Posterior cingulate gyrus (tissue), 11 donors: Measurements from ENCODE around the gene CCIN.
A peak's percentile ranks its signal among the peaks of the same experiment; 100 is the strongest.

Experiments
- DNase-seq, 10 donors: peaks; one replicate each; pipeline versions ENCODE4 v3.0.0 to v3.0.0-alpha.2; 2020 to 2021; ENCODE audit warnings: mixed read lengths in 3 of 10
- intact Hi-C: fragments of 100-400 bp; cut with DNase I; formaldehyde crosslinking; loops from one replicate; pipeline ENCODE4 v1.15.1; 2023

The CCIN gene

DNA sequence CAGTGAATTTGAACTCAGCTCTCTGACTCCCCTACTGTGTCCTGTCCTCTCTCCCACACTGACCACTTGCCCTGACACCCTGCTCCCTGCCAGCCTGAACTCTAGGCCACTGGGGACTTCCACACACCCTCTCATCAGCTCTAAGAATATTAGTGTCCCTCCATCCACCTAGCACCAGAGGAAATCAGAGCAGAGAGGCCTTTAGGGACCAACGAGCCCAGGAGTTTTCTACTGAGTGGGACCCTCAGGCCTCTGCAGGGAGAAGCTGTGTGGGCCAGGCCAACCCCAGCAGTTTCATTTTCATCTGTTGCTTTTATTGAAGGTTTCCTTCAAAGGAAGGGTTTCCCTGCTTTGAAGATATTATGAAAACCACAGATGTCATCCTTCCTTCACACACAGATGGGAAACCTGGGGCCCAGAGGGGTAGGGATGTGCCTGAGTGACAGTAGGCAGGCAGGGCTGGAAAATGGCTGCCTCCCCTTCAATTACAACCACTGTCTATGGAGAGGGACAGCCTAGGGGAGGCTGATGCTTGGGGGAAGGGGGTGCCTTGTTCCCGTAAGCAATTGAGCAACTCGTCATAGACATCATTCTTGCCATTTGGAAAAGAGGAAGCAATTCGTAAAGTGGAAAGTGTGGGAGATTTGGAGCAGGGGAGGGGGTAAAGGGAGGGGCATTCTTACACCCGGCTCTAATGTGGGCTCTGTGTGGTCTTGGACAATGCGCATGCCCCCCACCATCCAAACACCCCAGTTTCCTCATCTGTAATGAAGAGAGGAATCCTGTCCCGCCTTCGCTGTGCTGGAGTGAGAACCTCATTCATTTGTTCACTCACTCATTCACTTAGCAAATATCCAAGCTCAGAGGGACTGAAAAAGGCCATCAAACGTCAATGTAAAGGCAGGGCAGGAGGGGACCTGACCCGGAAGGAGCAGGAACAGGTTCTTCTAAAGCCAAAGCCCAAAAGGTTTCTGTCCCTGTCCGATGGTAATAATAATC lies 28.8 kb upstream of the CCIN start:
- peak in 1 of 10 donors; percentile 24 for DNase-seq
- intact Hi-C loops = no loop called here

DNA sequence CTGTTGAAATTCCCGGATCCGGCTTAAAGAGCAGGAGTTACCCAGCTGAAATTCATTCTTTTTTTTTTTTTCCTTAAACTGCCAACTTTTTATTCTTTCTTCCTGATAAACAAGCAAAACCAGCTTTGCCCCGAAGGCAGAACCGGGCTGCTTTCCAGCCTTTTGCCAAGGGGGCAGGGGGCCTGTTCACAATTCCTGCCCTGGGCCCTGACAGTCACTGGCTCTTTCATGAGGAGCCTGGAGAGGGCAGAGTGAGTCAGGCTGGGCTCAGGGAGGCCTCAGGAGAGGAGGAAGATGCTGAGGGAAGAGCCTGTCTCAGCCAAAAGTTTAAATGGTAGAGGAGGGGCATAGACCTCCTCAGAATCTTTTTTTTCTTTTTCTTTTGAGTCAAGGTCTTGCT lies 27.9 kb upstream of the CCIN start:
- intact Hi-C loops = no loop called here
- DNase-seq = peak in 4 of 10 donors; percentile 35 to 88 (median 62)

DNA sequence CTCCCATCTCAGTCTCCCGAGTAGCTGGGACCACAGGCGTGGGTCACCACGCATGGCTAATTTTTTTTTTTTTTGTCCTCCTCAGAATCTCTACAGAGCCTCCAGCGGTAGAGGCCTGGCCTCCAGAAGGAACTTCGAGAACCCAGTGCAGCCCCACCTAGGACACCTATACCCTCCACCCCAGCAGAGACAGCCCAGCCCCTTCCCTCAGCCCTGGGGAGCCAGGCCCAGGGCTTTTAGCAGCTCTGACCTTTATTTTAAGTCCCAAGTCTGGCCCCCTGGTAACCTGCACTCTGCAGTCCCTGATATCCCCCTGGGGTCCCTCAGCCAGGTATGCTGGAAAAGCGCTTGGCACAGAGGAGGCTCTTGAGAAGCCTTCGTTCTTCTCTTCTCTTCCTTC lies 27.4 kb upstream of the CCIN start:
- no peak for DNase-seq
- intact Hi-C loops = no loop called here

DNA sequence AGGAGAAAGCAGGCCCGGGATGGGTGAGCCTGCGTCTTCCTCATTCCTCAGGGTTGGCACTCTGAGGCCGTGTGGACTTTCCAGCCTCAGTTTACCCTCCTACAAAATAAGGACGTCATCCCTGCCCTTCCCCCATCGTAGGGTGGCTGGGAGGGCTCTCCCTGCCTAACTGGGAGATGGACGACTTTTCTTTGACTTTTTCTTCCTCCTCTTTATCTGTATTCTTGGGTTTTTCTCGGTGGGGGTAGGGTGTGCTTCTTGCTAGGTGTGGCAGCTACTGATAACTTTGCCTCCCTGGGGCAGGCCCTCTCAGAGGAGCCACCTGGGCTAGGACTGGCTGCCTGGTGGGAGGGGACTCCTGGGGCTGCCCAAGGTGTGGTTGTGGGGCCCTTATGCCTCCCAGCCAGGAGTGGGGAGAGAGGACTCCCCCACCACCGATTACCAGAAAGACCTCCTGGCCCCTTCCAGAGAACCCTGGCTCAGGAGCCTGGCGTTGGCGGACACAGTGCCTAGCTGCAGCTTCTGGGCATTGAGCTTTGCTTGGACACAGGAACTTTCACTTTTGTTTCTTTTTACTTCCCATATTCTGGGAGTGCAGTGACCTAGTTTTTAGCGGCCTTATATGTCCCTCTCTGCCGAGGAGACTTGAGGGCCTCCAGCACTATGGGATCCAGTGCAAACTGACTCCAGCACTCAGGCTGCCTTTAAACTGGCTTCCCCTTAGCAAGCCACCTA lies 26.5 kb upstream of the CCIN start:
- peak in 2 of 10 donors; percentile 41 to 83 for DNase-seq
- intact Hi-C loops = no loop called here

DNA sequence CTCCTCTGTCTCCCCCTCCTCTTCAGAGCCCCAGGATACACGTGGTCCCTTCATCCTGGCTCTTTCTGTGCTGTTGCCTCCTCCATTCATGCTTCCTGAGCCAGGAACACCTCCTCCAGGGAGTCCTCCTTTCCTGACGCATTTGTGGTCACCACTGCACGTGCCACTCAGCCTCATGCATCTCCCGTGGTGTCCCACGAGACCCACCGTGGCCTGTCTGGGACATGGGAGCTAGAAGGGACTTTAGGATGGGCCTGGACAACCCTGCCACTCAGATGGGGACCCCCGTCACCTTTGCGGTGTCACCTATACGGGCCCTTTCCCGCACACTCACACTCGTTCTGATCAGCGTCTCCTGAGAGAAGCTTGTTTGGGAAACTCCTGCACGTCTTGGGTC lies 25.9 kb upstream of the CCIN start:
- peak in 1 of 10 donors; percentile 68 for DNase-seq
- intact Hi-C loops = no loop called here

DNA sequence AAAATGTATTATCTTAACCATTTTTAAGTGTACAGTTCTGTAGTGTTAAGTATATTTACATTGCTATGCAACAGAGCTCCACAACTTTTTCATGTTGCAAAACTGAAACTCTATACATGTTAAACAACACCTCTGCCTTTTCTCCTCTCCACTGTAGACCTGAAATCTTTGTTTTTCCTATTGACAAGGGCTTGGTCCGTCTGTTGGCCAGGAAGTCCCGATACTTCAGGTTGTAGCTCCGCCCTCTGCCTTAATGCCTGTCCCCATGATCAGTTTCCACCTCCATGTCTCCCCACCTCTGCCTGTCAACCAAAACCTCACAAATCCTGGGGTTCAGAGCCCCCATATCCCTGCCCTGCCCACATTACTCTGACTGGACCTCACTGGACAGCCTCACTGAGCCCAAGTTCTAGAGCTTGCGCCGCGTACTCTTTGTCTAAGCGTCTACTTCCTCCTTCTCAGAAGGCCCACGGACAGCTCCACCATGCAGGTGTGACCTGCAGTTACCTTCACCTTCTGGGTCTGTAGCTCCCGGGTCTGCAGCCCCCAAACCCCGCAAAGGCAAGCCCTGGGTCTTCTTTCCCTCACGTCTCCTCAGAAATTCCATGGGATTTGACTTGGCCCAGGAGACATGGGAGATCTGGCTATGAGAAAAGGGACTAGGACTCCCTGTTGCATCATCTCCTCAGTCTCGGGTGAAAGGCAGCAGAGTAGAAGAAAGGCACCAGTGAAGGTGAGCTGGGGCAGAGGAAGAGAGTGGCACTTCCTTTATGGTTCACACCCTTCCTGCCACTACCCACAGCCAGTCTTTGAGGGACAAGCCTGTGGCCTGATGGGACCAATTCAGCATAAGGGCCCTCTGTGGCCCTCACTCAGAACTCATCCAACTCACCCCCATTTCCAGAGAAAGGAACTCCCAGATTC lies 24.6 kb upstream of the CCIN start:
- intact Hi-C loops = no loop called here

DNA sequence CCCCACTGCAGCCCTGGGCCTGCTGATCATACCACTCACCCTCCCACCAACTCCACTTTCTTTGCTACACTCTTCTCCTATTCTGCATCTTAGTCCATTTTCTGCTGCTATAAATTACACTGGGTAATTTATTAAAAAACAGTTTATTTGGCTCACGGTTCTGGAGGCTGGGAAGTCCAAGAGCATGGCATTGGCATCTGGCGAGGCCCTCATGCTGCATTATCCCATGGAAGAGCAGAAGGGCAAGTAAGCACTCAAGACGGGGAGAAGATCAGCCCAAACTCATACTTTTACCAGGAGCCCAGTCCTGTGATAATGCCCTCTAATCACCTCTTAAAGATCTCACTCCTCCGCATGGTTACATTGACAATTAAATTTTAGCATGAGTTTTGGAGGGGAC lies 23.2 kb upstream of the CCIN start:
- DNase-seq = no peak
- intact Hi-C loops = no loop called here

More for the DNA sequence above, 24.6 kb upstream of the CCIN start:
- peak in 3 of 10 donors; percentile 11 to 37 (median 12) for DNase-seq

DNA sequence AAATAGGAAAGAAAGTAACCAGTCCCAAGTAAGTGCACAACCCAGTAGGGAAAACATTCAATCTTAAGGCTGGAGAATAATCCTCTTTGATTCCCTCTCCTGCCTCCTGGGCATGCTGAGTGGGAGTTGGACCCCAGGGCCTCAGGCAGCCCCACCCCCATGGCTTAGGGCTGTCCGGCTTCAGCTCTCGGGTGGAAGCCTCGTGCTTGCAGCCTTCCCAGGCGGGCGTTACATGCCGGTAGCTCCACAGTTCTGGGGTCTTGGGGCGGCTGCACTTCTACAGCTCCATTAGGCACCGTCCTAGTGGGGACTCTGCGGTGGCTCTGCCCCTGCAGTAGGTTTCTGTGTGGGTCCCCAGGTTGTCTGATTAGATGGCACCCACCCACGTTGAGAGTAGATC lies 22.5 kb upstream of the CCIN start:
- intact Hi-C loops = no loop called here
- peak in 3 of 10 donors; percentile 17 to 68 (median 57) for DNase-seq

DNA sequence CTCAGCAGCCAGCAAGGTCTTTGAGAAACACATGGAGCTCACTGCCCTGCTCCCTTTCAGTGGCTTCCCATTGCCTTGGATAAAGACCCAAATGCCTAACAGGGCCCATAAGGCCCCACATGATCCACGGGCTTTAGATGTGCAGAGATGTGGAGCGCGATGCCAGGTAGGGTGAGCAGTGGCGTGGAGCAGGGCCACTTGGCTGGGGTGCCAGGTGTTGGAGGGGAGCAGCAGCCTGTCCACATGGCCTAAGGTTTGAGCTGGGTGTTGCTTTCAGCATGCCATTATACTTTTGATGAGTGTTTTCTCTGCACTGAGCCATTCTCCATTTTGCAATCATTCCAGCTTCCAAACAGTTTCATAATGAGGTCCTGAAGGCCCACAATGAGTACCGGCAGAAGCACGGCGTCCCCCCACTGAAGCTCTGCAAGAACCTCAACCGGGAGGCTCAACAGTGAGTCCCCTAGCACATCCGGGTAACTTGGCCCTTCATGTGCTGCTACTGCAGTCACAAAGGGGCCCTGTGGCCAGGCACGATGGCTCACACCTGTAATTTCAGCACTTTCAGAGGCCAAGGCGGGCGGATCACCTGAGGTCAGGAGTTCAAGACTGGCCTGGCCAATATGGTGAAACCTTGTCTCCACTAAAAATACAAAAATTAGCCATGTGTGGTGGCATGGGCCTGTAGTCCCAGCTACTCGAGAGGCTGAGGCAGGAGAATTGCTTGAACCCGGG lies 21.6 kb upstream of the CCIN start:
- peak in 3 of 10 donors; percentile 32 to 78 (median 59) for DNase-seq
- intact Hi-C loops = no loop called here

DNA sequence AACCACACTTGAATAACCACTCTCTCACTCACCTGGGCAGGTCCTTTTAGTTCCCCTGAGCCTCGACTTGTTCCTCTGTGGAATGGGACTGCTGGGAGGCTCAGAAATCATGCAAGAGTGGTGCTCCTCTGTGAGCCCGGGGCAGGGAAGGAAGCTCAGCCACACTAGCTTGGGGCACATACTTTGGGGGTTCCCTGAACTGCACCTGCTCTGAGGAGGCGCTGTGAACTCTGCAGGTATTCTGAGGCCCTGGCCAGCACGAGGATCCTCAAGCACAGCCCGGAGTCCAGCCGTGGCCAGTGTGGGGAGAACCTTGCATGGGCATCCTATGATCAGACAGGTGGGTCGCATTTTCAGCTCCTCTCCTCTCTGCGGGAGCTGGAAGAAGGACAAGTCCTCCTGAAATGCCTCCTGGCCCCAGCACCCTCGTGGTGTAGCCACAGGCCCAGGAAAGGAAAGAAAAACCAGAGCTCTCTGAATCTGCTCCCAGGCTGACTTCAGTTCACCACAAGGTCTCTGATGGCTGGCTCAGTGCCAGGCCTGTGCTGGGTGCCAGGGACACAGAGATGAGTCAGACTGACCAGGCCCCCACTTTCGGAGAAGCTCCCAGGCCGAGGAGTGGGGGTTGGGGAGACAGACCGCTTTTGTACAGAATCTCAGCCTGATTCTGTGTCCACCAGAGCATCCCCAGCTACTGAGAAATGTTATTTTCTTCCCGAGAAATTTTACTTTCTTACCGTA lies 20.7 kb upstream of the CCIN start:
- peak; percentile 86 to 99 (median 96) for DNase-seq
- intact Hi-C loops = no loop called here

DNA sequence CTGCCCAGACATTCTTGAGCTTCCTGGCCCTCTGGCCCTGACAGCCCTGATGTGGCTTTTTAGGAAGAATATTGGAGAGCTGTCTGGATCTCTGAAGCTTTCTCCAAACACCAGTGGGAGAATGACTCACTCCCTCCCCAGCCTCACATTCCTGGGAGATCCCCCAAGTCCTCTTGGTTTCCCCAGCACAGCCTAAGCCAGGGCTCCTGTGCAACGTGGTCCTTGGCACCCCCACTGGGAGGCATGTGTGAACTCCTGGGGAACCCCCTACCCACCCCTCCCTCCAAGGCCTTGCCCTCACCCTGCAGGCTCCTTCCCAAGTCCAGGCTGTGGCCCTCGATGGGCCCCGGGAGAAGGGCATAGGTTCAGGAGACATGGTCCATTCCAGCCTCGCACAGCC lies 20.0 kb upstream of the CCIN start:
- intact Hi-C loops = no loop called here

DNA sequence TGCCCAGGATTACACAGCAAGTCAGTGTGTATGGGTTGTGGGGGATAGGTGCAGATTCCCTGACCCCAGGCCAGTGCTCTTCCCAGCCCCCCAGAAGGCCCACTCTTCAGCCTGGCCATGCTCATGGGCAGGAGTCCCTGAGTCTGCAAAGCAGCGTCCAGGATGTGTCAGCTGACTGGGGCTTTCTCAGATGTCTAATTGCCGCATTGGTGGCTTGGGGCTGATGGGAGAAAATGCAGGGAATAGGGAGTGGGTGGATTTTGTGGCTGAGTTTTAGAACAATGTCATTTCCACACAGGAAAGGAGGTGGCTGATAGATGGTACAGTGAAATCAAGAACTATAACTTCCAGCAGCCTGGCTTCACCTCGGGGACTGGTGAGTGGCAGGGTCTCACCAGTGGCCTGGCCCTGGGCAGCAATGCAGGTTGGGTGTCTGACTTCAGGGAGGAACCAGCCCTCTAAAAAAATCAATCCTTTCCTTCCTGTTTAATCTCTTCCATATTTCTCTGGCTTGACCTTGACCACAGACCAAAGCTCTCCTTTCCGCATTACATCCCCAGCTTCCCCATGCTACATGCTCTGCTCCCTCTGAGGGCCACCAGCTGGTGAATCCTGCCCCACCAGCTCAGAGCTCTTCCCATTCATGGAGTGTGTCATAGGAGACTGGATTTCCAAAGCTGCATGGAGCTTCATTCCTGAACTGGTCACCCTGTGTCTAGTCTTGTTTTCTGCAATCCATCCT lies 18.4 kb upstream of the CCIN start:
- intact Hi-C loops = no loop called here
- peak in 3 of 10 donors; percentile 64 to 71 (median 69) for DNase-seq

More for the DNA sequence above, 20.0 kb upstream of the CCIN start:
- DNase-seq = peak in 2 of 10 donors; percentile 80

DNA sequence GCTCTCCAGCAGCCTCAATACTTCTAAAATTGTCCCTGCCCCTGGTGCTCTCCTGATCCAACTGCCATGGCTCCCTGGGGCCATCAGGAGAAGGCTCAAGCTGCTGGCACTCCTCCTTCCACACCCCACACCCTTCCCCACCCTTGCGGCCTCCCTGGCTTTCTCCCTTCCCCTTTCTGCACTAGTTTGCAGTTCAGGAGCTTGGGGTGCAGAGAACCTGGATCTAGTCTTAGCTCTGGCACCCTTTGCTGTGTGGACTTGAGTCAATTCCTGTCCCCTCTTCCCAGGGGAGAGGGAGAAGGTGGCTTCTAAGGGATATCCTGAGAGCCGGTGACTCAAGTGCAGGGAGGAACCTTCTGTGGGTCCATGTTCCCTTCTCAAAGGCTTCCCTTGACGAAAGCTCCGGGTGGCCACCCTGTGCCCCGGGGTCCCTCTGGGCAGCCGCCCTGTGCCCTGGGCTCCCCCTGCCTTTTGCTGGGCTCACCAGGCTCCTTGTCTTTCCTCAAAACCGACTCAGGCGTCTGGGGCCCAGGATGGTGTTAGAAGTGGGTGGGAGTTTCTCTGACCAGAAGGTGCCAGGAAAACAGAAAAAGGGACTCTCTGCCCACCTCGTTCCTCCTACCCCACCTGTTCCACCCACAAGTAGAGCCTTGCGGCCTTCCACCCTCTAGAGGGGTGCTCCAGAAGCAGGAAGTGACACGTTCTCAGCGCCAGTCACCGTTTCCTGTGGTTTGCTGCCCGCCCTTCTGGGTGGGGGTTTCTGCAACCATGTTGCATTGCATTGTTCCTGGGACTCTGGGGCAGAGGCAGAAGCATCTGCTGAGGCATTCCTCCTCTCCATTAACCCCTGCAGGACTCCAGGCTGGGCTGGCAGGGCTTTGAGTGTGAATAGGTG lies 17.6 kb upstream of the CCIN start:
- intact Hi-C loops = no loop called here
- peak in 3 of 10 donors; percentile 56 to 91 (median 69) for DNase-seq

DNA sequence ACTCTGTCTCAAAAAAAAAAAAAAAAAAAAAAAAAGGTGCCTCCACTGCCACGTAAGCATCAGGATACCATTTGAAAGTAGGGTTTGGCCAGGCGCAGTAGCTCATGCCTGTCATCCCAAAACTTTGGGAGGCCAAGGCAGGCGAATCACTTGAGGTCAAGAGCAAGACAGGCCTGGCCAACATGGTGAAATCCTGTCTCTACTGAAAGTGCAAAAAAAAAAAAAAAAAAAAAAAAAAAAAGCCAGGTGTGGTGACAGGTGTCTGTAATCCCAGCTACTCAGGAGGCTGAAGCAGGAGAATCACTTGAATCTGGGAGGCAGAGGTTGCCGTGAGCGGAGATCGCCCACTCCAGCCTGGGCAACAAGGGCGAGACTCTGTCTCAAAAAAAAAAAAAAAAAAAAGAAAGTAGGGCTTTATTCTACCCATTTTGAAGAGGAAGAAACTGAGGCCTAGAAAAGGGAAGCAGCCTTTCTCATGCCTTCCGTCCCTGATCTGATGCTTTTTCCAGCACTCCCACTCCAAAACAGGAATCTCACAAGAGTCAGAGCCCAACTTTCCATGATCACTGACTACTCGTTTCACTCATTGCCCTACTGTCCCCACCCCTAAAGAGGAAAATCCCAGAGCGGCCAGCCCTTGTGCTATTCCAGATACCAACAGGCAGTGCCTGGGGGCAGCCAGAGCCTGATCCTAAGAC lies 16.3 kb upstream of the CCIN start:
- intact Hi-C loops = no loop called here
- peak in 3 of 10 donors; percentile 34 to 41 (median 37) for DNase-seq

DNA sequence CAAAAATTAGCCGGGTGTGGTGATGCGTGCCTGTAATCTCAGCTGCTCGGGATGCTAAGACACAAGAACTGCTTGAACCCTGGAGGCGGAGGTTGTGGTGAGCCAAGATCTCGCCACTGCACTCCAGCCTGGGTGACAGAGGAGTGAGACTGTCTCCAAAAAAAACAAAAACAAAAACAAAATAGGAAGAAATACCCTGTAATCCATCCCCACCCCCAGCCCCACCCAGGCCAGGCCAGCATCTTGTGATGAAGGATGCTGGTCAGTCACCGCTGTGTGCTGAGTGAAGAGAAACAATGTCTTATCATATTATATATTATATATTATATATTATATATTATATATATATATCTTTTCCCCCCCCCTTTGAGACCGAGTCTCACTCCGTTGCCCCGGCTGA lies 15.4 kb upstream of the CCIN start:
- intact Hi-C loops = no loop called here
- peak in 2 of 10 donors; percentile 19 to 37 for DNase-seq

DNA sequence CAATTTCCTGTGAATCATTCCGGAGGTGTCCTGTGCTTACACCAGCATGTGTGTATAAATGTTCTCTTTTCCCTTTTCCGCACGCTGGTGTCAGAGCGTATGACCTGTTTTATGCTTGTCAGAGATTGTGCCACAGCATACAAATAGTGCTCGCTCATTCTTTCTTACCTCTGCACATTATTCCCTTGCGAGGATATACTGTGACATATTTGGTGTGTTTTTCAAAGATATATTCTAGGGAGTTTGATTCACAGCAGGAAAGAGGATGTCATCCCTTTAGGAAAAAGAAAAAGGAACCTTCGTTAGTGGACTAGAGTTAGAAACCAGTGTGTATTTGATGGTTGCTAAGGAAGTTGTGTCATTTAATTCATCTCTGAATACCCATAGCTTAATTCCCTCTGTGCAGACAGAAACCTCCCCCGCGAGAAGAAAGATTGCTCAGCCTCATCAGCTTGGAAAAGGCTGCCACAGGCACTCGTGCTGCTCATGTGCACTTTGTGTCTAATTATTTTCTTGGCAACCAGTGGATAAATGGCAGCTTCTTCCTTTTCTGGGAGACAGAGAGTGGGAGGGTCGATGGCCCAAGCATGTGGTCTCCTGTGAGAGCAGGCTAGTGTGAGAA lies 14.7 kb upstream of the CCIN start:
- peak in 6 of 10 donors; percentile 29 to 86 (median 55) for DNase-seq
- intact Hi-C loops = no loop called here
